Muscle layer of duodenum (tissue), 2 donors: ENCODE results near the gene ZNF628.
"Not testable (repeated sequence)": the region's sequence is repeated elsewhere in the genome, so short reads cannot be mapped to it uniquely, and the experiment has no call there.

Experiments
- H3K27ac ChIP-seq: one replicate; pipeline ENCODE4 v1.7.0; 2013; ENCODE audit warnings: mild to moderate bottlenecking, low read length
- H3K27me3 ChIP-seq: one replicate; pipeline ENCODE4 v1.7.0; 2013; ENCODE audit warnings: low read depth, mild to moderate bottlenecking, control low read depth, low read length
- H3K36me3 ChIP-seq, 2 donors: one replicate each; pipeline ENCODE4 v1.7.0; 2013; ENCODE audit warnings: low read length in 2 of 2, control low read depth in 1 of 2, mild to moderate bottlenecking in 1 of 2; ENCODE audit not compliant: insufficient read depth in 2 of 2, control insufficient read depth in 1 of 2
- H3K4me1 ChIP-seq, 2 donors: one replicate each; pipeline ENCODE4 v1.7.0; 2013; ENCODE audit warnings: low read length in 2 of 2, mild to moderate bottlenecking in 2 of 2, control low read depth in 1 of 2, moderate library complexity in 1 of 2; ENCODE audit not compliant: insufficient read depth in 2 of 2, control insufficient read depth in 1 of 2
- H3K4me3 ChIP-seq, 2 donors: one replicate each; pipeline ENCODE4 v1.7.0; 2013; ENCODE audit warnings: low read length in 2 of 2, low read depth in 1 of 2, mild to moderate bottlenecking in 1 of 2
- H3K9me3 ChIP-seq, 2 donors: one replicate each; pipeline ENCODE4 v1.7.0; 2013; ENCODE audit warnings: low read length in 2 of 2, control low read depth in 1 of 2, mild to moderate bottlenecking in 1 of 2; ENCODE audit not compliant: control insufficient read depth in 1 of 2
- donor health status: healthy.

ZNF628 gene

GRCh38 chr19:55441692-55442321, 34.6 kb upstream of the ZNF628 start:
- H3K27me3 ChIP-seq: peaks cover 50% of the 10 kb centered on the region
- peaks cover 0 to 12% of the 10 kb centered on the region in 2 donors for H3K4me1 ChIP-seq
- no peak overlapping the region for H3K4me3 ChIP-seq
- no peak overlapping the region for H3K27ac ChIP-seq
- no peaks in the 10 kb centered on the region for H3K9me3 ChIP-seq
- H3K36me3 ChIP-seq: no peaks in the 10 kb centered on the region

DNA sequence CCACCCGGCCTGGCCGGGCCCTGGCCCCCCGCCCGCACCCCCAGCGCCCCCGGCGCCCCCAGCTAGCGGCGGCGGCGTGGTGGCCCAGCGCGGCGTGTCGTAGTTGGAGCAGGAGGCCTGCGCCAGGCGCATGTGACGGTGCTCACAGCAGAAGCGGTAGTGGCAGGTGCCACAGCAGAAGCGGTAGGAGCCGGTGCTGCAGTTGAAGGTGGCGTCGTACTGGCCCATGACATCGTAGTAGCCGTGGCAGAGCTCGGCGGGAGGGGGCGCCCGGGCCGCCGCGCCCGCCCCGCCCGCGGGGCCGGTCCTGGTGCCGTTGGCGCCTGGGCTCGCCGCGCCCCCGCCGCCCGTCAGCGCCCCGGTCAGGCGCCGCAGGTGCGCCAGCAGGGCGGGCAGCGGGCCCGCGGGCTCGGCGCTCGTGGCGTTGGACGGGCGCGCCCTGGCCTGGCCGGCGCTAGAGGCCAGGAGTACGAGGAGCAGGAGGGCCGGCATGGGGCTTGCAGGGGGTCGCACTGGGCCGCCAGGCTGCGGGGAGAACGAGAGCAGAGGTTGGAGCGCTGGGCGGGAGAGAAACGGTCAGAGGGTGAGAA, 34.0 kb upstream of the ZNF628 start:
- no peak overlapping the region for H3K27ac ChIP-seq
- H3K4me1 ChIP-seq: peaks cover 0 to 12% of the 10 kb centered on the region in 2 donors
- H3K27me3 ChIP-seq: peaks cover 52% of the 10 kb centered on the region
- no peak overlapping the region for H3K4me3 ChIP-seq
- H3K9me3 ChIP-seq: no peaks in the 10 kb centered on the region
- no peaks in the 10 kb centered on the region for H3K36me3 ChIP-seq

GRCh38 chr19:55443045-55443823, 33.2 kb upstream of the ZNF628 start, which contains the start of gene SHISA7:
Gene SHISA7, minus strand, starts transcription at chr19:55443300. Its CDS starts 437 bp downstream, at chr19:55442863.
- Histone ChIP-seq H3K27me3 (peaks cover 52% of the 10 kb centered on the region), H3K36me3 (no peaks in the 10 kb centered on the region), H3K4me1 (peaks cover 0 to 12% of the 10 kb centered on the region in 2 donors), H3K27ac (no peak within 1 kb of the TSS), H3K9me3 (no peaks in the 10 kb centered on the region), H3K4me3 (no peak within 1 kb of the TSS)

- Histone ChIP-seq H3K27ac (no peak overlapping the region), H3K4me3 (no peak overlapping the region), H3K9me3 (no peaks in the 10 kb centered on the region), H3K27me3 (peaks cover 49% of the 10 kb centered on the region), H3K4me1 (peaks cover 0 to 12% of the 10 kb centered on the region in 2 donors), H3K36me3 (no peaks in the 10 kb centered on the region)
Measured at GRCh38 chr19:55443824-55444480, 32.5 kb upstream of the ZNF628 start.

DNA sequence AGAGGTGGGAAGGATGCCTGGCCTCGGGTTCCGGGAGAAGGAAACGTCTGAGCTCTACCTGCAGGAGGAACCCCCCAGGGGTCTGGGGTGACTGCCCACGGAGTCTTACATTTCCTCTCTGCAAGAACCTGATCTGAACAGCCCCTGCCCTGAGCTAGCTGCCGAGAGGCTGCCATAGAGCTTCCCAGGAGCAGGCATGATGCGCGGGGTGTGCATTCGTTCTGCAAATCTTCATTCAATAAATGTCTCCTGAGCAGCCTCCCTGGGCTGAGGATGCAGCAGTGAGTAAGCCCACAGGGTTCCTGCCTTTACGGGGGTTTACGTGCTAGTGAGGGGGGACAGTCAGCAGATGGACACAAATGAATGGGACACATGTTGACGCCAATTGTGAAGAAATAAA, 31.8 kb upstream of the ZNF628 start:
- Histone ChIP-seq H3K4me1 (peaks cover 0 to 12% of the 10 kb centered on the region in 2 donors), H3K27me3 (peaks cover 53% of the 10 kb centered on the region), H3K4me3 (no peak overlapping the region), H3K27ac (no peak overlapping the region), H3K36me3 (no peaks in the 10 kb centered on the region), H3K9me3 (no peaks in the 10 kb centered on the region)

DNA sequence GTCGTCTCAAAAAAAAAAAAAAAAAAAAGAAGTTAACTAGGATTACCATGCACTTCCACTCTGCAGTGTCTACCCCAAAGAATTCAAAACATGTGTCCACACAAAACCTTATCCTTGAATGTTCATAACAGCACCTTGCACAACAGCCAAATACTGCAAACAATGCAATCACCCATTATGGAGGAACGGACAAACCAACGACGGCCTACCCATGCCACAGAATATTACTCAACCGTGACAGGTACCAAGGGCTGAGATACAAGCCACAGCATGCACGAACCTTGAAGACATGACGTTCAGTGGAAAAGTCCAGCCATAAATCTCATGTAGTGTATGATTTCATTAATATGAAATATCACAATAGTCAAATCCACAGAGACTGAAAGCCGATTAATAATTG, 30.4 kb upstream of the ZNF628 start:
- no peaks in the 10 kb centered on the region for H3K36me3 ChIP-seq
- no peak overlapping the region for H3K27ac ChIP-seq
- H3K4me1 ChIP-seq: peaks cover 0 to 10% of the 10 kb centered on the region in 2 donors
- no peak overlapping the region for H3K4me3 ChIP-seq
- H3K27me3 ChIP-seq: peaks cover 51% of the 10 kb centered on the region
- H3K9me3 ChIP-seq: no peaks in the 10 kb centered on the region

DNA sequence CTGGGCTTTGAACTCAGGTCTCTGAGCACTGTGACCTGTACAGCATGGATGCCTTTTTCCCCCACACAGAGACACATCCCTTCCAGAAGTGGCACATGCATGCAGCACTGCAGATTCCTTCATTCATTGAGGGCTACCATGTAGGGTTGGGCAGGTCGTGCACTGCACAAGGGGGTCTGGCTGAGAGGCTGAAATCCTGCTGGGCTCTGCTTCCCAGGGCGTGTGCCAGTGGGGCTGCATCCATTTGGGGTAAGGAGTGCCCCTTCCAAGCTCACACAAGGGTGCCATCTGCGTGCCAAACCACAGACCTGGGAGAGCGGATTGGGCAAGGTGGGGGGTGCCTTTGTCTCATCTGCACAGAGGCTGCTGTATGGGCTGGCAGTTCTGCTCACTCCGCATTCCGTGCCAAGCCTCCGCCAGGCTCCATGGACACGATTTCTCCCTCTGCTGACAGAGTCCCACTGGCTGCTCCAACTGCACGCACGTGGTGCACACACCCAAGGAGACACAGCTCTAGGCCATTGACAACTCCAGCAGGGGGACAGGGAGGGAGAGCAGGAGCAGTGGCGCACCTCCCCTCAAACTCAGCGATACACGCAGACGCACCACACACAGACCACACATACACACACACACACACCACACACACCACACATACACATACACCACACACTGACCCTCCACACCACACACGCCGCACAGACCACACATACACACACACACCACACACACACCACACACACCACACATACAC, 28.8 kb upstream of the ZNF628 start:
- peaks cover 47% of the 10 kb centered on the region for H3K27me3 ChIP-seq
- H3K36me3 ChIP-seq: no peaks in the 10 kb centered on the region
- H3K27ac ChIP-seq: no peak overlapping the region
- H3K9me3 ChIP-seq: no peaks in the 10 kb centered on the region
- H3K4me3 ChIP-seq: no peak overlapping the region
- H3K4me1 ChIP-seq: peaks cover 0 to 13% of the 10 kb centered on the region in 2 donors

GRCh38 chr19:55448175-55448490, 28.3 kb upstream of the ZNF628 start:
- peaks cover 47% of the 10 kb centered on the region for H3K27me3 ChIP-seq
- not testable (repeated sequence) for H3K27ac ChIP-seq, H3K4me3 ChIP-seq

DNA sequence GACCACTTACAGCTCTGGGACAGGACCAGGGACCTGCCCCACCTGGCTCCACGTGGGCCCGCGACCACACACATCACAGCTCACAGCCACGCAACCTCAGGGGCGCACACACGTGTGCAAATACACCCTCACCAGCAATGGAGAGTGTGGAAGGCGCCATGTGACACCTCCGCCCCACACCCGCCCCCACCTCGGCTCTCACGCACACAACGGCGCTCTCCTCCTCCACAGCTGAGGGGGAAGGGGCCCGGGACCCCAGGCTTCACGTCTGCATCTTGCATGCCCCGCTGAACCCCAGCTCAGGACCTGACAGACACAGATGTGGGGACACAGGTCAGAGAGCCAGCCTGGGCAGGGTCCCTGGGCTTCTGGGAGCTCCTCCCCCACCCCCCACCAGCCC, 26.9 kb upstream of the ZNF628 start:
- no peak overlapping the region for H3K4me3 ChIP-seq
- H3K27me3 ChIP-seq: peaks cover 36% of the 10 kb centered on the region

More at GRCh38 chr19:55448175-55448490, 28.3 kb upstream of the ZNF628 start:
- H3K9me3 ChIP-seq, H3K36me3 ChIP-seq: not testable (repeated sequence)
- H3K4me1 ChIP-seq: peaks cover 0 to 13% of the 10 kb centered on the region in 2 donors

DNA sequence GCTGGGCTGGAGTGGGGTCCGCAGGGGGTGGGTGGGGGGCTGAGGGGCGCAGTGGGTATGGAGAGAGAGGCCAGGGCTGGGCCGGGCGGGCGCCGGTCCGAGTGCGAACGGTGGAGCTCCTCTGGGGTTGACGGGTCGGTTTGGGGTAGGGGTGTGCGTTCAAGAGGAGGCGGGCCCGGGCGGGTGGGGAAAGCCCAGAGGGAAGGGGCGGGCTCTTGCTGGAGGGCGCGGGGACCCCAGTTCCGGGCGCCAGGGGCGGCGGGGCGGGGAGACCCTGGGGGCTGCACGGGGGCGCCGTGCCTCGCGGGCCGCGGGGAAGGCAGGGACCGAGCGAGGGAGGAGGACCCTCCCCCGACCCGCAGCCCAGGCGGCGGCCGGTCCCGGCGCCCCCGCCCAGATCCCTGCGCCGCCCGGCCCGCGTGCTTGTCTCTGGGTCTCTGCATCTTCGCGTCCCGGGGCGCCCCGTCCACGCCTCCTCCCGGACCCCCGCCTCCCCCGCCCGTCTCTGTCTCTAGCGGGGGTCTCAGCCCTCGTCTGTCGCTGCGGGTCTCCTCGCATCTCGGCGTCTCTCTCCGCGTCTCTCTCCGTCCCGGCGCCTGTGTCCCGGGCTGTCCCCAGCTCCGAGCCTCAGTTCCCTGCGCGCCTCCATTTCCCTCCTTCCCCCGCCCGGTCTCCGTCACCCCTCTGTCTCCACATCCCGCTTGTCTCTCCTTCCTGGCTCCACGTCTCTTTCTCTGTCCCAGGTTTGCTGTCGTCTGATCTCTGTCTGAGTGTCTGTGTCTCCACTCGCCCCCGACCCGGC, 25.1 kb upstream of the ZNF628 start:
- Histone ChIP-seq H3K27ac (no peak overlapping the region), H3K27me3 (peaks cover 27% of the 10 kb centered on the region), H3K36me3 (peaks cover 0 to 20% of the 10 kb centered on the region in 2 donors), H3K4me1 (peaks cover 0 to 13% of the 10 kb centered on the region in 2 donors), H3K9me3 (no peaks in the 10 kb centered on the region), H3K4me3 (peak overlapping the region in 1 of 2 donors; percentile 35)

More for the DNA sequence above, 26.9 kb upstream of the ZNF628 start:
- Histone ChIP-seq H3K27ac (no peak overlapping the region), H3K4me1 (peaks cover 0 to 13% of the 10 kb centered on the region in 2 donors), H3K36me3 (peaks cover 0 to 7% of the 10 kb centered on the region in 2 donors), H3K9me3 (no peaks in the 10 kb centered on the region)
